PC-3 (cell line): Measurements from ENCODE around the gene MLYCD.

Experiments
- EZH2 ChIP-seq: fragments of 300-600 bp; sonication (generic); IDR thresholded peaks from one replicate; pipeline ENCODE4 v1.6.1; 2017; ENCODE audit warnings: antibody characterized with exemption, mild to moderate bottlenecking, low read length; ENCODE audit not compliant: unreplicated experiment
- EZH2phosphoT487 ChIP-seq: fragments of 300-600 bp; sonication (generic); IDR thresholded peaks from 2 replicates; pipeline ENCODE4 v1.6.1; 2018; ENCODE audit warnings: mild to moderate bottlenecking, antibody characterized with exemption, low read length, borderline replicate concordance
- TF ChIP-seq, protein P1 (sequence below): fragments of 300-600 bp; sonication (generic); conservative IDR thresholded peaks from 2 replicates; pipeline ENCODE4 v1.5.1; 2017; ENCODE audit warnings: antibody characterized with exemption, low read depth, mild to moderate bottlenecking, low read length

DNA sequence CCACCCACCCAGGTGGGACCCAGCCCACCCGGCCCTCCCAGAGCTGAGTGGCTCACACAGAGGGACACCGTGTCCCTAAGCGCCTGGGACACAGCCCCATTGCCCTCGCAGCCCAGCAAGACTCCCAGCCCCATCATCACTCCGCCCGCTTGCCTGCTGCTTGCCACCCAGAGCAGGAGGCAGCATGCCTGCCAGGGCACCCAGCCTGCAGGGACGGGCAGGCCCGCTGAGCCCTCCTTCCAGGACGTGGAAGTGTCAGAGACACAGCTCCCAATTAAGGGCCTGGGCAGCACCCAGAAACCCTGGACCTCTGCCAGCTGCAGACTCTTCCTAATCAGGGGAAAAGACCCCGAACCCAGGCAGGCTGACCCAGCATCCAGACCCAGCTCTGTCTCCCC lies 36.9 kb downstream of the MLYCD start:
- TF ChIP-seq, protein P1, sequence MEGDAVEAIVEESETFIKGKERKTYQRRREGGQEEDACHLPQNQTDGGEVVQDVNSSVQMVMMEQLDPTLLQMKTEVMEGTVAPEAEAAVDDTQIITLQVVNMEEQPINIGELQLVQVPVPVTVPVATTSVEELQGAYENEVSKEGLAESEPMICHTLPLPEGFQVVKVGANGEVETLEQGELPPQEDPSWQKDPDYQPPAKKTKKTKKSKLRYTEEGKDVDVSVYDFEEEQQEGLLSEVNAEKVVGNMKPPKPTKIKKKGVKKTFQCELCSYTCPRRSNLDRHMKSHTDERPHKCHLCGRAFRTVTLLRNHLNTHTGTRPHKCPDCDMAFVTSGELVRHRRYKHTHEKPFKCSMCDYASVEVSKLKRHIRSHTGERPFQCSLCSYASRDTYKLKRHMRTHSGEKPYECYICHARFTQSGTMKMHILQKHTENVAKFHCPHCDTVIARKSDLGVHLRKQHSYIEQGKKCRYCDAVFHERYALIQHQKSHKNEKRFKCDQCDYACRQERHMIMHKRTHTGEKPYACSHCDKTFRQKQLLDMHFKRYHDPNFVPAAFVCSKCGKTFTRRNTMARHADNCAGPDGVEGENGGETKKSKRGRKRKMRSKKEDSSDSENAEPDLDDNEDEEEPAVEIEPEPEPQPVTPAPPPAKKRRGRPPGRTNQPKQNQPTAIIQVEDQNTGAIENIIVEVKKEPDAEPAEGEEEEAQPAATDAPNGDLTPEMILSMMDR, result no peak
- TF ChIP-seq EZH2 (no peak), EZH2phosphoT487 (no peak)
